MM.1S (cell line): ENCODE data around the gene DDX20.

Experiments used
- EZH2 ChIP-seq: fragments of 300-600 bp; sonication (generic); optimal IDR thresholded peaks from 2 replicates; pipeline ENCODE3; 2017; ENCODE audit warnings: low read depth, mild to moderate bottlenecking, antibody characterized with exemption, low read length, mixed read lengths
- EZH2phosphoT487 ChIP-seq: fragments of 300-600 bp; sonication (generic); IDR thresholded peaks from 2 replicates; pipeline ENCODE4 v1.6.1; 2018; ENCODE audit warnings: antibody characterized with exemption, low read length
- TF ChIP-seq, protein P1 (sequence below): fragments of 300-600 bp; sonication (generic); IDR thresholded peaks from 2 replicates; pipeline ENCODE4 v1.5.1; 2016; ENCODE audit warnings: antibody characterized with exemption, low read length, mixed read lengths

DNA sequence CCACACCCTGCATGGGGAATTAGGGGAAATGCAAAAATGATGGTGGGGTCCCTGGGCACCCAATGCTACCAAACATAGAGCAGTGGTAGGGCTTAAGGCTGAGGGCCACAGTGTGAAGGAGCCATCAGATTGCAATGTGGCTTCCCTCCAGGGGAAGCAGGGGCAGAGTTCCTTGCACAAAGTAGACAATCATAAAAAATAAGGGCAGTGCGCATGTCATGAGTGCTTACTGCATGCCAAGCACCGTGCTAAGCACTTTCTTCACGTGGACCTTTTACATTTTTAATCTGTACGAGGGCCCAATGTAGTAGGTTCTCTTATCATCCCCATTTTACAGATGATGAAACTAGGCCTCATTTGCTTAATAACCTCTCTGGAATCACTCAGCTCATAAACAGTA, 56.6 kb downstream of the DDX20 start:
- TF ChIP-seq, protein P1, sequence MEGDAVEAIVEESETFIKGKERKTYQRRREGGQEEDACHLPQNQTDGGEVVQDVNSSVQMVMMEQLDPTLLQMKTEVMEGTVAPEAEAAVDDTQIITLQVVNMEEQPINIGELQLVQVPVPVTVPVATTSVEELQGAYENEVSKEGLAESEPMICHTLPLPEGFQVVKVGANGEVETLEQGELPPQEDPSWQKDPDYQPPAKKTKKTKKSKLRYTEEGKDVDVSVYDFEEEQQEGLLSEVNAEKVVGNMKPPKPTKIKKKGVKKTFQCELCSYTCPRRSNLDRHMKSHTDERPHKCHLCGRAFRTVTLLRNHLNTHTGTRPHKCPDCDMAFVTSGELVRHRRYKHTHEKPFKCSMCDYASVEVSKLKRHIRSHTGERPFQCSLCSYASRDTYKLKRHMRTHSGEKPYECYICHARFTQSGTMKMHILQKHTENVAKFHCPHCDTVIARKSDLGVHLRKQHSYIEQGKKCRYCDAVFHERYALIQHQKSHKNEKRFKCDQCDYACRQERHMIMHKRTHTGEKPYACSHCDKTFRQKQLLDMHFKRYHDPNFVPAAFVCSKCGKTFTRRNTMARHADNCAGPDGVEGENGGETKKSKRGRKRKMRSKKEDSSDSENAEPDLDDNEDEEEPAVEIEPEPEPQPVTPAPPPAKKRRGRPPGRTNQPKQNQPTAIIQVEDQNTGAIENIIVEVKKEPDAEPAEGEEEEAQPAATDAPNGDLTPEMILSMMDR, result no peak
- TF ChIP-seq EZH2phosphoT487 (no peak), EZH2 (no peak)
